ENCODE data around the gene ITM2B. TPM values are rescaled to one million over a fixed set of nuclear protein-coding genes. Genes with fewer than 3 reads are reported as not detected.

The ITM2B gene
- polyA plus RNA-seq, 3 donors: 1,263 to 1,531 (median 1,356) TPM

GRCh38 chr13:48246102-48246501, 13.1 kb downstream of the ITM2B start:
- DNase-seq (ENCODE audit: extremely low read depth in 1 of 11, low read depth in 9 of 11, low spot score in 4 of 11): no peak

- DNase-seq (ENCODE audit: extremely low read depth in 1 of 11, low read depth in 9 of 11, low spot score in 4 of 11): no peak
Measured at GRCh38 chr13:48249018-48249417, 16.0 kb downstream of the ITM2B start.

- no peak for DNase-seq (ENCODE audit: extremely low read depth in 1 of 11, low read depth in 9 of 11, low spot score in 4 of 11)
Measured at GRCh38 chr13:48251611-48252081, 18.6 kb downstream of the ITM2B start.

- DNase-seq (ENCODE audit: extremely low read depth in 1 of 11, low read depth in 9 of 11, low spot score in 4 of 11): no peak
Measured at GRCh38 chr13:48252176-48252575, 19.2 kb downstream of the ITM2B start.

GRCh38 chr13:48253849-48254248, 20.8 kb downstream of the ITM2B start:
- DNase-seq (ENCODE audit: extremely low read depth in 1 of 11, low read depth in 9 of 11, low spot score in 4 of 11): no peak

- no peak for DNase-seq (ENCODE audit: extremely low read depth in 1 of 11, low read depth in 9 of 11, low spot score in 4 of 11)
Measured at GRCh38 chr13:48255090-48255489, 22.1 kb downstream of the ITM2B start.

- no peak for DNase-seq (ENCODE audit: extremely low read depth in 1 of 11, low read depth in 9 of 11, low spot score in 4 of 11)
Measured at GRCh38 chr13:48255954-48256353, 22.9 kb downstream of the ITM2B start.

- DNase-seq (ENCODE audit: extremely low read depth in 1 of 11, low read depth in 9 of 11, low spot score in 4 of 11): peak in 2 of 11 donors; percentile 40 to 45
Measured at GRCh38 chr13:48258002-48258401, 25.0 kb downstream of the ITM2B start.

GRCh38 chr13:48258430-48258829, 25.4 kb downstream of the ITM2B start:
- no peak for DNase-seq (ENCODE audit: extremely low read depth in 1 of 11, low read depth in 9 of 11, low spot score in 4 of 11)

GRCh38 chr13:48260970-48261369, 28.0 kb downstream of the ITM2B start:
- no peak for DNase-seq (ENCODE audit: extremely low read depth in 1 of 11, low read depth in 9 of 11, low spot score in 4 of 11)

GRCh38 chr13:48263196-48263595, 30.2 kb downstream of the ITM2B start:
- no peak for DNase-seq (ENCODE audit: extremely low read depth in 1 of 11, low read depth in 9 of 11, low spot score in 4 of 11)

- DNase-seq (ENCODE audit: extremely low read depth in 1 of 11, low read depth in 9 of 11, low spot score in 4 of 11): no peak
Measured at GRCh38 chr13:48264058-48264457, 31.1 kb downstream of the ITM2B start.

GRCh38 chr13:48265217-48265815, 32.3 kb downstream of the ITM2B start:
- no peak for DNase-seq (ENCODE audit: extremely low read depth in 1 of 11, low read depth in 9 of 11, low spot score in 4 of 11)

GRCh38 chr13:48266150-48266549, 33.1 kb downstream of the ITM2B start:
- DNase-seq (ENCODE audit: extremely low read depth in 1 of 11, low read depth in 9 of 11, low spot score in 4 of 11): no peak

- DNase-seq (ENCODE audit: extremely low read depth in 1 of 11, low read depth in 9 of 11, low spot score in 4 of 11): no peak
Measured at GRCh38 chr13:48266701-48267639, 34.0 kb downstream of the ITM2B start.

GRCh38 chr13:48268019-48268418, 35.0 kb downstream of the ITM2B start:
- DNase-seq (ENCODE audit: extremely low read depth in 1 of 11, low read depth in 9 of 11, low spot score in 4 of 11): no peak

- no peak for DNase-seq (ENCODE audit: extremely low read depth in 1 of 11, low read depth in 9 of 11, low spot score in 4 of 11)
Measured at GRCh38 chr13:48273346-48273745, 40.3 kb downstream of the ITM2B start.

- no peak for DNase-seq (ENCODE audit: extremely low read depth in 1 of 11, low read depth in 9 of 11, low spot score in 4 of 11)
Measured at GRCh38 chr13:48275507-48275906, 42.5 kb downstream of the ITM2B start.

- no peak for DNase-seq (ENCODE audit: extremely low read depth in 1 of 11, low read depth in 9 of 11, low spot score in 4 of 11)
Measured at GRCh38 chr13:48278806-48279205, 45.8 kb downstream of the ITM2B start.

GRCh38 chr13:48281556-48281955, 48.5 kb downstream of the ITM2B start:
- DNase-seq (ENCODE audit: extremely low read depth in 1 of 11, low read depth in 9 of 11, low spot score in 4 of 11): peak in 1 of 11 donors; percentile 15

Data from renal cortex interstitium (tissue), 11 donors.